Kidney (tissue), 14 donors: Measurements from ENCODE around the gene PXDN. TPM values are rescaled to one million over a fixed set of nuclear protein-coding genes. Genes with fewer than 3 reads are reported as not detected.
A peak's percentile ranks its signal among the peaks of the same experiment; 100 is the strongest.

Source experiments
- DNase-seq, 5 donors: peaks; one replicate each; pipeline ENCODE4 v3.0.0-alpha.2; 2013 to 2020
- FAIRE-seq: peaks from 2 replicates; lab custom pipeline; 2012; peaks lifted over from hg19 to GRCh38; lab: Jason Lieb, UNC
- H3K27ac ChIP-seq, 2 donors: one replicate each; pipeline ENCODE4 v1.7.0; 2013; ENCODE audit warnings: low read depth in 2 of 2, low read length in 2 of 2, inconsistent platforms in 1 of 2
- H3K27me3 ChIP-seq: one replicate; pipeline ENCODE4 v1.7.1; 2013; ENCODE audit warnings: low read length, inconsistent platforms; ENCODE audit not compliant: control insufficient read depth, insufficient read depth
- H3K36me3 ChIP-seq, 3 donors: one replicate each; pipeline versions ENCODE4 v1.7.0 to v1.7.1; 2013; ENCODE audit warnings: low read length in 3 of 3, control low read depth in 1 of 3, inconsistent platforms in 1 of 3; ENCODE audit not compliant: insufficient read depth in 3 of 3, control insufficient read depth in 2 of 3
- H3K4me1 ChIP-seq, 3 donors: one replicate each; pipeline versions ENCODE4 v1.7.0 to v1.7.1; 2013; ENCODE audit warnings: low read length in 3 of 3, inconsistent platforms in 1 of 3, low read depth in 1 of 3; ENCODE audit not compliant: control insufficient read depth in 2 of 3, insufficient read depth in 2 of 3
- H3K4me3 ChIP-seq, 3 donors: one replicate each; pipeline versions ENCODE4 v1.7.0 to v1.8.1; 2013; ENCODE audit warnings: low read length in 3 of 3, control low read depth in 1 of 3, inconsistent platforms in 1 of 3
- H3K9ac ChIP-seq, 3 donors: one replicate each; pipeline versions ENCODE4 v1.7.0 to v1.7.1; 2013; ENCODE audit warnings: low read length in 3 of 3, control low read depth in 1 of 3, inconsistent platforms in 1 of 3
- H3K9me3 ChIP-seq, 3 donors: one replicate each; pipeline versions ENCODE4 v1.7.0 to v1.7.1; 2013; ENCODE audit warnings: low read length in 3 of 3, control low read depth in 1 of 3, inconsistent platforms in 1 of 3; ENCODE audit not compliant: control insufficient read depth in 2 of 3, insufficient read depth in 1 of 3
- intact Hi-C: fragments of 100-400 bp; cut with DNase I; formaldehyde crosslinking; loops from one replicate; pipeline ENCODE4 v1.11.1; 2022
- polyA plus RNA-seq: library from polyadenylated mRNA; stranded (reverse); fragments of 350-450 nt; fragmentation: Illumina TruSeq; extraction: RNeasy Lipid Tissue Mini Kit (QIAGEN cat#74804); gene quantifications from one replicate; pipeline ENCODE4 v1.2.3, GENCODE V29; 2014; ENCODE audit warnings: low read depth, low replicate concordance; ENCODE audit not compliant: insufficient read depth
- total RNA-seq: library from RNA; stranded (reverse); fragmentation: NEBNext Ultra II Directional; extraction: Animal tissue kit (Norgen Biotek cat#: 25700); gene quantifications from one replicate; pipeline ENCODE4 v1.2.1, GENCODE V29; 2021
- TF ChIP-seq, protein P1 (sequence below): IDR thresholded peaks from 3 replicates; pipeline ENCODE4 v1.5.1; 2012; ENCODE audit warnings: mild to moderate bottlenecking, moderate library complexity, borderline replicate concordance; ENCODE audit not compliant: insufficient read depth; ENCODE audit errors: extremely low read depth
- donor health status: control.
- donor health status: control.
- donor health status: control.
- donor health status: control.
- donor health status: control.
- donor health status: DM: yes; HTN: yes; CAD: no.
- donor health status: Normal renal cell carcinoma (clear cell type).

The PXDN gene
- total and polyA plus RNA-seq, 2 donors from 2014 or later, result 4.7 to 42.3 TPM

DNA sequence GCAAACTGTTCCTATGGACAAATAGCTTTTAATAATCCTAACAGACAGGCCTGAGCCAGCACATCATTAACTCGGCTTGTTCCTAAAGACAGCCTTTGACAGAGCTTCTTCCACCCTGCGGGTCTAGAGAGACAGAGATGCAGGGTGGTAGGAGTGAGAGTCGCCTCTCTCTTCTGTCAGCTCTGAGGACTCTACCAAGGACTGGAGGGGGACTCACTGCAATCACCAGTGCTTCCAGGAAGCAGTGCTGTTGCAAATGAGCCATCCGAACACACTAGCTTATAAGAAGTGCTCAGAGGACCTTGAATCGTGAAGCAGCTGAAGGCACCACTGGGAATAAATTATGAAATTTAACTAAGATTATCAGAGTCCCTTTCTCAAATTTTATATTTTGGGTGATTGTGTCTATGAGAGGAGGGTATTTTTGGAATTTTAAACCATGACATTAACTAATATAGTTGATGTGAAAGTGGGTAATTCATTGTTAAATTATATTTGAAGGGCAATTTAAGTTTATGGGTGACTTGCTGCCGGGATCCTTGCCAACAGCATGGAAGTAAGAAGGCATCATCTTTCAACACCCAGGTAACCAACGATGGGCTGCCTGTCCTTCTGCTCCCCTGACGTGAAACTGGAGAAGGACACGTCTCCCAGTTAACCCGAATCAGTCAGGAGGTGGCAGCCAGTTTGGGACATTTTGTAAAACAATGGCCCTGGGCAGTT is 43.6 kb upstream of the PXDN start:
- intact Hi-C loops, result no loop called here
- peaks cover 3% of the 10 kb centered on the region for H3K27me3 ChIP-seq
- H3K36me3 ChIP-seq, result no peaks in the 10 kb centered on the region
- peak in 1 of 5 donors; percentile 16 for DNase-seq
- no peak overlapping the region for H3K9ac ChIP-seq
- FAIRE-seq, result no peak
- TF ChIP-seq, protein P1, sequence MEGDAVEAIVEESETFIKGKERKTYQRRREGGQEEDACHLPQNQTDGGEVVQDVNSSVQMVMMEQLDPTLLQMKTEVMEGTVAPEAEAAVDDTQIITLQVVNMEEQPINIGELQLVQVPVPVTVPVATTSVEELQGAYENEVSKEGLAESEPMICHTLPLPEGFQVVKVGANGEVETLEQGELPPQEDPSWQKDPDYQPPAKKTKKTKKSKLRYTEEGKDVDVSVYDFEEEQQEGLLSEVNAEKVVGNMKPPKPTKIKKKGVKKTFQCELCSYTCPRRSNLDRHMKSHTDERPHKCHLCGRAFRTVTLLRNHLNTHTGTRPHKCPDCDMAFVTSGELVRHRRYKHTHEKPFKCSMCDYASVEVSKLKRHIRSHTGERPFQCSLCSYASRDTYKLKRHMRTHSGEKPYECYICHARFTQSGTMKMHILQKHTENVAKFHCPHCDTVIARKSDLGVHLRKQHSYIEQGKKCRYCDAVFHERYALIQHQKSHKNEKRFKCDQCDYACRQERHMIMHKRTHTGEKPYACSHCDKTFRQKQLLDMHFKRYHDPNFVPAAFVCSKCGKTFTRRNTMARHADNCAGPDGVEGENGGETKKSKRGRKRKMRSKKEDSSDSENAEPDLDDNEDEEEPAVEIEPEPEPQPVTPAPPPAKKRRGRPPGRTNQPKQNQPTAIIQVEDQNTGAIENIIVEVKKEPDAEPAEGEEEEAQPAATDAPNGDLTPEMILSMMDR, result no peak
- H3K27ac ChIP-seq, result no peak overlapping the region
- H3K4me3 ChIP-seq, result no peak overlapping the region
- H3K4me1 ChIP-seq, result no peaks in the 10 kb centered on the region
- no peaks in the 10 kb centered on the region for H3K9me3 ChIP-seq

DNA sequence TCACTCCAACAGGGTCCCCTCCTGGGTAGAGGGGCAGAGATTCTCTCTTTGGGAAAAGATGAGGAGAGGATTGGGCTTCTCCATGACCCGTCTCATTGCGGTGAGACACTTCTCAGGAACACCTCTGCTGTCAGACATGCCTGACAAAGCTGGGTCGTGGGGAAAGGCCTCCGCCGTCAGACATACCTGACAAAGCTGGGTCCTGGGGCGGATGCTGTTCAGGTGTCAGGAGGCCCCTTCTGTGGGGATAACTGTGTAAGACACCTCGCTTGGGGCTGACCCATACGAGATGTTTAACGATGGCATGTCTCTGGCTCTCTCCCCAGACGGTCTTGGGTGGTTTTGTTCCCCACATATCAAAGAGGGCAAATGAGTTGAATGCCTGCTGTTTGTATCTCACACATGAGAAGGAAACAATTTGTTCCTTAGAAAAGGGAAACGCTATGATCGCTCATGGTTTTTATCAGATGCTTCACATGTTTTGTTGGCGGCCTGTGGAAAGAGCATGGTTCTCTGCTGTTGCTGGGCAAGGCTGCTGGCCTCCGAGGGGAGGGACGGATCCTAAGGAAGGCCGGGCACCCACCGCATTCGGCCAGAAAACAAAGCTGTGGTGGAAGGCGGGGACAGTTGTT is 40.8 kb upstream of the PXDN start:
- intact Hi-C loops, result no loop called here
- peak in 1 of 5 donors; percentile 45 for DNase-seq
- no peaks in the 10 kb centered on the region for H3K4me1 ChIP-seq
- no peak overlapping the region for H3K27ac ChIP-seq
- peaks cover 3% of the 10 kb centered on the region for H3K27me3 ChIP-seq
- no peaks in the 10 kb centered on the region for H3K36me3 ChIP-seq
- no peak for FAIRE-seq
- TF ChIP-seq, protein P1, result no peak
- no peak overlapping the region for H3K4me3 ChIP-seq
- H3K9ac ChIP-seq, result no peak overlapping the region
- no peaks in the 10 kb centered on the region for H3K9me3 ChIP-seq

DNA sequence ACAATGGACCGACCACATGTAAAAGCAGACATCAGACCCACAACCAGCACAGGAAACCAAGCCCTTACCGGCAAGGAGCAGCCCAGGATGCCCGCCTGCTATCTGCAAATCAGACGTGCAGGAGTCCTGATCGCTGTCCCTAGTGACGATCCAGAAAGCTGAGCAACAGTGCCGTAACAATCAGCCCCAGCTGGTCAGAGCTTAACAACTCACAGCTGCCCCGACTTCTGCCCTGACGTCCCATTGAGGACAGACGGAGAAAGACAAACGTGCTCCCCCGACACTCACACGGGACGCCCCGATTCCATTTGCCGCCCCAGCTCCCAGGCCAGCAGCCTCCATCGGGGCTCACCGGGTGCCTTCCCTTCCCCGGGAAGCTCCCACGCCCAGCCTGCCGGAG is 39.8 kb upstream of the PXDN start:
- H3K27ac ChIP-seq, result no peak overlapping the region
- no peaks in the 10 kb centered on the region for H3K36me3 ChIP-seq
- H3K4me3 ChIP-seq, result no peak overlapping the region
- intact Hi-C loops, result no loop called here
- peak in 2 of 5 donors; percentile 61 to 62 for DNase-seq
- TF ChIP-seq, protein P1, result no peak
- H3K9me3 ChIP-seq, result no peaks in the 10 kb centered on the region
- FAIRE-seq, result no peak
- H3K27me3 ChIP-seq, result peaks cover 3% of the 10 kb centered on the region
- H3K9ac ChIP-seq, result no peak overlapping the region
- no peaks in the 10 kb centered on the region for H3K4me1 ChIP-seq
